Neural progenitor cell (in vitro differentiated cells): ENCODE data around the gene MRPL4. TPM values are rescaled to one million over a fixed set of nuclear protein-coding genes. Genes with fewer than 3 reads are reported as not detected.

Experiments used
- DNase-seq: peaks from one replicate; pipeline ENCODE4 v3.0.0-alpha.2; 2016; ENCODE audit warnings: low spot score
- H2AFZ ChIP-seq: fragments of 200-600 bp; sonication (generic); replicated peaks from 2 replicates; pipeline ENCODE4 v1.6.1; 2016; ENCODE audit warnings: antibody characterized with exemption
- H3F3A ChIP-seq: fragments of 200-600 bp; sonication (generic); 2 replicates; pipeline ENCODE4 v1.6.1; 2016; ENCODE audit warnings: antibody characterized with exemption, low read depth
- H3K27ac ChIP-seq: fragments of 200-600 bp; sonication (generic); 2 replicates; pipeline ENCODE4 v1.5.1; 2016; ENCODE audit warnings: mild to moderate bottlenecking
- H3K27me3 ChIP-seq: fragments of 200-600 bp; sonication (generic); 2 replicates; pipeline ENCODE4 v1.6.1; 2016; ENCODE audit warnings: mild to moderate bottlenecking, moderate library complexity
- H3K36me3 ChIP-seq: fragments of 200-600 bp; sonication (generic); 2 replicates; pipeline ENCODE4 v1.5.1; 2016
- H3K4me1 ChIP-seq: fragments of 200-600 bp; sonication (generic); 2 replicates; pipeline ENCODE4 v1.6.1; 2016; ENCODE audit warnings: mixed run types
- H3K4me2 ChIP-seq: fragments of 200-600 bp; sonication (generic); 2 replicates; pipeline ENCODE4 v1.6.1; 2016
- H3K4me3 ChIP-seq: fragments of 200-600 bp; sonication (generic); 2 replicates; pipeline ENCODE4 v1.5.1; 2016
- H3K79me2 ChIP-seq: fragments of 200-600 bp; sonication (generic); 2 replicates; pipeline ENCODE4 v1.6.1; 2016; ENCODE audit warnings: low read depth
- H3K9ac ChIP-seq: fragments of 200-600 bp; sonication (generic); 2 replicates; pipeline ENCODE4 v1.6.1; 2016
- H3K9me3 ChIP-seq: fragments of 200-600 bp; sonication (generic); 2 replicates; pipeline ENCODE4 v1.5.1; 2016; ENCODE audit warnings: low read depth
- H4K20me1 ChIP-seq: fragments of 200-600 bp; sonication (generic); 2 replicates; pipeline ENCODE4 v1.6.1; 2016; ENCODE audit warnings: low read depth
- H3K27ac Mint-ChIP-seq: 3 replicates; pipeline ENCODE4 v1.8.0; 2021; ENCODE audit warnings: mixed read lengths
- H3K27me3 Mint-ChIP-seq: 2 replicates; pipeline ENCODE4 v1.8.0; 2022; ENCODE audit warnings: low read depth, mild to moderate bottlenecking, inconsistent platforms, moderate library complexity, mixed read lengths; ENCODE audit not compliant: insufficient read depth
- H3K36me3 Mint-ChIP-seq: 3 replicates; pipeline ENCODE4 v1.8.0; 2021; ENCODE audit warnings: mixed read lengths
- H3K4me1 Mint-ChIP-seq: 3 replicates; pipeline ENCODE4 v1.8.0; 2021; ENCODE audit warnings: mixed read lengths
- H3K4me3 Mint-ChIP-seq: 3 replicates; pipeline ENCODE4 v1.8.0; 2021; ENCODE audit warnings: mild to moderate bottlenecking, moderate library complexity, mixed read lengths
- H3K9me3 Mint-ChIP-seq: 3 replicates; pipeline ENCODE4 v1.8.0; 2020; ENCODE audit warnings: mixed read lengths
- CTCF ChIP-seq: fragments of 200-600 bp; sonication (generic); IDR thresholded peaks from 2 replicates; pipeline ENCODE4 v1.5.1; 2017; ENCODE audit warnings: antibody characterized with exemption, mild to moderate bottlenecking
- EZH2 ChIP-seq: fragments of 200-600 bp; sonication (generic); IDR thresholded peaks from 2 replicates; pipeline ENCODE4 v1.6.1; 2017; ENCODE audit warnings: antibody characterized with exemption, mild to moderate bottlenecking, moderate library complexity
- EZH2phosphoT487 ChIP-seq: fragments of 200-600 bp; sonication (generic); IDR thresholded peaks from 2 replicates; pipeline ENCODE4 v1.6.1; 2017; ENCODE audit warnings: antibody characterized with exemption
- total RNA-seq: library from RNA; depleted of rRNA; stranded (reverse); fragments of >200 nt; gene quantifications from 2 replicates; pipeline ENCODE4 v1.2.3, GENCODE V29; 2015; ENCODE audit warnings: low replicate concordance

MRPL4 gene
- total RNA-seq, 1 donor from 2014 or later: 22.5 TPM

DNA sequence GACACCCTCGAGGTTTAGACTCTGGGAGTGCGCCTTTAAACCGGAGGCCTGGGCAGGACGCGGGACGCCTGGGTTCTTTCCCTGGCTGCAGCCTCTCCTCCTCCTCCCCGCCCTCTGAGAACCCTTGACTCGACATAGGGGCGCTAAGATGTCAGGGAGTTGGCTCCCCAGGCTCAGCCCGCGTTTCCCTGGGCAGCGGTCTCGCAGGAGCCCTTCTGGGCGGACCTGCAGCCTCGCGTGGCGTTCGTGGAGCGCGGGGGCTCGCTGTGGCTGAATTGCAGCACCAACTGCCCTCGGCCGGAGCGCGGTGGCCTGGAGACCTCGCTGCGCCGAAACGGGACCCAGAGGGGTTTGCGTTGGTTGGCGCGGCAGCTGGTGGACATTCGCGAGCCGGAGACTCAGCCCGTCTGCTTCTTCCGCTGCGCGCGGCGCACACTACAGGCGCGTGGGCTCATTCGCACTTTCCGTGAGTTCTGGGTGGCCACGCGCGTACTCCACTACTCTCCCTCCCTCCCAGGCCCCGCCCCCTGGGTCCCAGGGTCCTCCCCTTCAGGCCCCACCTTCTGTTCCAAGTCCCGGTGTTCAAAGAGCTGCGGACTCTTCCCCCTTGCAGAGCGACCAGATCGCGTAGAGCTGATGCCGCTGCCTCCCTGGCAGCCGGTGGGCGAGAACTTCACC, 39.0 kb downstream of the MRPL4 start:
- no peaks in the 10 kb centered on the region for H3K36me3 ChIP-seq
- peaks cover 90% of the 10 kb centered on the region for H3K27me3 Mint-ChIP-seq
- TF ChIP-seq EZH2phosphoT487 (peak; percentile 88), CTCF (no peak), EZH2 (peak; percentile 82)

DNA sequence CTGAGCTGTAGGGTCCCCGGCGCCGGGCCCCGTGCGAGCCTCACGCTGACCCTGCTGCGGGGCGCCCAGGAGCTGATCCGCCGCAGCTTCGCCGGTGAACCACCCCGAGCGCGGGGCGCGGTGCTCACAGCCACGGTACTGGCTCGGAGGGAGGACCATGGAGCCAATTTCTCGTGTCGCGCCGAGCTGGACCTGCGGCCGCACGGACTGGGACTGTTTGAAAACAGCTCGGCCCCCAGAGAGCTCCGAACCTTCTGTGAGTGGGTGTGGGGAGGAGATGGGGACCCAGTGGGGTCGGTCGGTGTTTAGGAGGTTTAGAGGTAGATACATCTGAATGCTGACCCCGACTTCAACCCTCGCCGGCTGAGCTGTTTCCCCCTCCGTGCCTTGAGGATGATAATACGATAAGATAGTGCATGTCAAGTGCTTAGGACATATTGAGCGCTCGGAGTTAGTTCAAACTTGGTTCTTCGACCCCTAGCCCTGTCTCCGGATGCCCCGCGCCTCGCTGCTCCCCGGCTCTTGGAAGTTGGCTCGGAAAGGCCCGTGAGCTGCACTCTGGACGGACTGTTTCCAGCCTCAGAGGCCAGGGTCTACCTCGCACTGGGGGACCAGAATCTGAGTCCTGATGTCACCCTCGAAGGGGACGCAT, 39.7 kb downstream of the MRPL4 start:
- no peaks in the 10 kb centered on the region for H3K36me3 Mint-ChIP-seq
- no peaks in the 10 kb centered on the region for H3K36me3 ChIP-seq
- peaks cover 3% of the 10 kb centered on the region for H3K9me3 Mint-ChIP-seq
- no peaks in the 10 kb centered on the region for H3K9me3 ChIP-seq
- TF ChIP-seq EZH2phosphoT487 (peak; percentile 97), CTCF (no peak), EZH2 (peak; percentile 95)
- H3K4me1 Mint-ChIP-seq: peaks cover 31% of the 10 kb centered on the region
- H3K27ac ChIP-seq: no peak overlapping the region
- H2AFZ ChIP-seq: peak overlapping the region; percentile 68
- H3K9ac ChIP-seq: no peak overlapping the region
- H4K20me1 ChIP-seq: peaks cover 74% of the 10 kb centered on the region
- H3K27me3 Mint-ChIP-seq: peaks cover 88% of the 10 kb centered on the region
- H3F3A ChIP-seq: peaks cover 76% of the 10 kb centered on the region
- H3K27me3 ChIP-seq: peaks cover 100% of the 10 kb centered on the region
- H3K4me3 Mint-ChIP-seq: peak overlapping the region; percentile 81
- no peaks in the 10 kb centered on the region for H3K79me2 ChIP-seq
- no peak for DNase-seq
- no peak overlapping the region for H3K27ac Mint-ChIP-seq
- H3K4me3 ChIP-seq: peak overlapping the region; percentile 39
- peaks cover 12% of the 10 kb centered on the region for H3K4me1 ChIP-seq
- peak overlapping the region; percentile 75 for H3K4me2 ChIP-seq

More for the DNA sequence above, 39.0 kb downstream of the MRPL4 start:
- H3K36me3 Mint-ChIP-seq: no peaks in the 10 kb centered on the region
- Histone ChIP-seq H3K4me2 (peak overlapping the region; percentile 75), H3F3A (peaks cover 76% of the 10 kb centered on the region), H4K20me1 (peaks cover 69% of the 10 kb centered on the region), H3K9ac (no peak overlapping the region), H3K9me3 (no peaks in the 10 kb centered on the region), H3K27ac (no peak overlapping the region), H2AFZ (peak overlapping the region; percentile 68), H3K4me1 (peaks cover 14% of the 10 kb centered on the region), H3K79me2 (no peaks in the 10 kb centered on the region), H3K27me3 (peaks cover 100% of the 10 kb centered on the region), H3K4me3 (peak overlapping the region; percentile 39)
- no peak overlapping the region for H3K27ac Mint-ChIP-seq
- peaks cover 30% of the 10 kb centered on the region for H3K4me1 Mint-ChIP-seq
- H3K9me3 Mint-ChIP-seq: peaks cover 3% of the 10 kb centered on the region
- peak overlapping the region; percentile 83 for H3K4me3 Mint-ChIP-seq
- DNase-seq: peak; percentile 65

GRCh38 chr19:10292206-10292788, 40.3 kb downstream of the MRPL4 start:
- H3K27me3 Mint-ChIP-seq: peaks cover 89% of the 10 kb centered on the region
- H3K27ac ChIP-seq: no peak overlapping the region

More at GRCh38 chr19:10292206-10292788, 40.3 kb downstream of the MRPL4 start:
- peak; percentile 93 for DNase-seq
- H2AFZ ChIP-seq: peak overlapping the region; percentile 31
- peaks cover 9% of the 10 kb centered on the region for H3K4me1 ChIP-seq
- no peak overlapping the region for H3K27ac Mint-ChIP-seq
- H4K20me1 ChIP-seq: peaks cover 76% of the 10 kb centered on the region
- TF ChIP-seq EZH2phosphoT487 (no peak), EZH2 (peak; percentile 8)
- peaks cover 100% of the 10 kb centered on the region for H3K27me3 ChIP-seq
- no peaks in the 10 kb centered on the region for H3K36me3 Mint-ChIP-seq
- H3K4me1 Mint-ChIP-seq: peaks cover 32% of the 10 kb centered on the region
- H3K4me3 Mint-ChIP-seq: peak overlapping the region; percentile 81
- no peak overlapping the region for H3K9ac ChIP-seq
- H3F3A ChIP-seq: peaks cover 72% of the 10 kb centered on the region
- peaks cover 3% of the 10 kb centered on the region for H3K9me3 Mint-ChIP-seq
- no peaks in the 10 kb centered on the region for H3K79me2 ChIP-seq
- peak overlapping the region; percentile 39 for H3K4me3 ChIP-seq
- H3K36me3 ChIP-seq: no peaks in the 10 kb centered on the region
- no peaks in the 10 kb centered on the region for H3K9me3 ChIP-seq
- peak overlapping the region; percentile 75 for H3K4me2 ChIP-seq
